Activated CD4-positive, CD25-positive, alpha-beta regulatory T cell treated with anti-CD3 and anti-CD28 coated beads, Interleukin-2, amount 50 U/mL, for 16 hours (primary cell): Measurements from ENCODE around the gene PLXNB3.
"Not testable (repeated sequence)": the region's sequence is repeated elsewhere in the genome, so short reads cannot be mapped to it uniquely, and the experiment has no call there.

Experiments used
- DNase-seq: peaks from one replicate; pipeline ENCODE4 v3.0.0-alpha.2; 2020; ENCODE audit warnings: low read depth, low spot score

Gene PLXNB3

DNA sequence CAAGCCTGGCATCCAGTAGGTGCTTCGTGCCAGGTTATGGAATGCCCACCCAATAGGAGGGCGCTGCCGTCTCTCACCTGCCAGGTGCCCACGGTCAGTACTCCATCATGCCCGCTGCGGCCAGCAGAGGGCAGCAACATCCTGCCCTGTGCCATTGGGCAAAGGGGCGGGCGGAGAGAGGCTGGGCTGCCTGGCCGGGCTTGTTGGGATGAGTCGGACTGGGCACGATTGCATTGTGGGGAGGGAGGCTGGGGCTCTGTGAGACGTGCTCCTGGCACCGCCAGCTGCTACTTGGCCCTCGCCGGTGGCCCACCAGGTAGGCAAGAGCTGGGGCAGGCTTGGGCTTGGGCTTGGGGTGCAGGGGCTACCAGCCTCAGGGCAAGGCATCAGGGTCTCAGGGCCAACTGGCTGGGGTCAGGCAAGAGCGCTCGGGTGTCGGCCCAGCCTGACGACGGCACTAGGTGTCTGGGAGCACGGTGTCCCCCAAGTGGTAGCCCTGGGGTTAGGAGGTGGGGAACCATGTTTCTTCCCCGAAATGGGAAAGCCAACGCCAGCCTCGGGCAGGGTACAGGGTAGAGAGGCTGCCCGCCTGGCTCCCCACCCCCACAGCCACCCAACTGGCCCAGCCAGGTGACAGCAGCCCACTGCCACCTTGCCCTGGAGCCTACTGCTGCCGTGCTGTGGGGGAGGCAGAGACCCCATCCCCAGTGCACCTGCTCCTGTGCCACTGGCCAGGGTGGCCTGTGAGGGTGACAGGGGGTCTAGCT is at the start of gene PLXNB3:
Gene PLXNB3, plus strand, starts transcription at position 261 of the 767 bp plus-strand sequence. CDS start 1,287 bp downstream, outside the sequence.
- DNase-seq, result peak; percentile 38

DNA sequence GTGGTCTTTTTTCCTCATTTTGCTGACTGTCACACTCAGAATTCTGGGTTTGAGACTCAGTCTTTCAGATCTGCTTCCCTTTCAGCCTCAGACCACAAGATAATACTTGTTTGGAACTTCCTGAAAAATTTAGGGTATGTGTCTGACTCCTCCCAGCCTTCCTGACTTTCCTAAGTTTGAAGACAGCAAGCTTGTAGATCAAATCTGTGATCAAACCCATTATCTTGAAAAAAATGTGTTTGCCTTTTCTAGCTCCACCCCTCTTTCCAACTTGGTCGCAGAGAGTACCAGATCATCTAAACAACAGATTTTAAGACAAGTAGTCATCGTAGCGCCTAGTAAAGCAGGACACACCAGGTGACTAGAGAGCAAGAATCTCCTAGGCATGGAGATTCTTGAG is 49.8 kb upstream of the PLXNB3 start:
- no peak for DNase-seq

DNA sequence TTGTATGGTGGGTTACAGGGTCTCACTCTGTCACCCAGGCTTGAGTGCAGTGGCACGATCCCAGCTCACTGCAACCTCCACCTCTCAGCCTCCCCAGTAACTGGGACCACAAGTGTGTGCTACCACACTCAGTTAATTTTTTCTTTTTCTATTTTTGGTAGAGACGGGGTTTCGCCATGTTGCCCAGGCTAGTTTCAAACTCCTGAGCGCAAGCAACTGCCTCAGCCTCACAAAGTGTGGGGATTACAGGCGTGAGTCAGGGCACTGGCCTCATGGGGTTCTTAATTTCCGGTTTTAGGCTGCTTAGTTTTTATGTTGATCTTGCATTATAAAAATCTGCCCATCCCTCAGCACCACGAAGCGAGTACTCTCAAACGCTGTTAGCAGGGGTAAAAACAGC is 46.6 kb upstream of the PLXNB3 start:
- no peak for DNase-seq

DNA sequence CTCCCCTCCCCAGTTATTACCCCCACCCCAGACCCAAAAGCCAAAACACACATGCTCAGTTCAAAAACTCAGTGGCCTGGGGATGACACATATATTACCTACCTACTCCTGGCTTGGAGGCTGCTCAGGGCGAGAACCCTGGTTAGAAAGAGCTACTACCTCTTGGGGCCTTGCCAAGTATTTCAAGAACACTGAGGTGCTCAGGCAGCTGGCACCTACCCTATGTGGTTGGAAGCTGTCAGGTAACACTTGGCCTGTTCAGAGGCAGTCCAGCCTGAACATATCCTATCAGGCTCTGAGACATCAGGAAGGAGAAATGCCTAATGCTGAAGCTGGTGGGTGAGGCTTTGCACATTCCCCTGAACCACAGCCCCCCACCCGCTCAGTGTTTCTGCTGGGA is 44.8 kb upstream of the PLXNB3 start:
- no peak for DNase-seq

DNA sequence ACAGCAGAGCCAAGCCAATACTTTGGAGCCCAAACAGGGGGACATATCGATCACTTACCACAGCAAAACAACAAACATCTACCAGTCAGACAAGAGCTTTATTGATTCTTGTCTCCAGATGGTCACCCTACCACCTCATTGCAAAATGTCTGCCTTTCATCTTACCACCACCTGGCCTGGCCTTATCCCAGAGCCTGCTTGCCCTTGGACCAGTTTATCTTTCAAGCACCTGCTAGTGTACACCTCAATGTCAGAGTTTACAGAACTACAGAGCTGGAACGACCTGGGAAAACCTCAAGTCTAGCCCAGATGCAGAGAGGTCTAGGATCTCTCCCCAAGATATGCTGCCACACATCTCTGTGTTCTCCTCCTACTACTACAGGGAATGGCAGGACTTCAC is 44.3 kb upstream of the PLXNB3 start:
- DNase-seq, result no peak

DNA sequence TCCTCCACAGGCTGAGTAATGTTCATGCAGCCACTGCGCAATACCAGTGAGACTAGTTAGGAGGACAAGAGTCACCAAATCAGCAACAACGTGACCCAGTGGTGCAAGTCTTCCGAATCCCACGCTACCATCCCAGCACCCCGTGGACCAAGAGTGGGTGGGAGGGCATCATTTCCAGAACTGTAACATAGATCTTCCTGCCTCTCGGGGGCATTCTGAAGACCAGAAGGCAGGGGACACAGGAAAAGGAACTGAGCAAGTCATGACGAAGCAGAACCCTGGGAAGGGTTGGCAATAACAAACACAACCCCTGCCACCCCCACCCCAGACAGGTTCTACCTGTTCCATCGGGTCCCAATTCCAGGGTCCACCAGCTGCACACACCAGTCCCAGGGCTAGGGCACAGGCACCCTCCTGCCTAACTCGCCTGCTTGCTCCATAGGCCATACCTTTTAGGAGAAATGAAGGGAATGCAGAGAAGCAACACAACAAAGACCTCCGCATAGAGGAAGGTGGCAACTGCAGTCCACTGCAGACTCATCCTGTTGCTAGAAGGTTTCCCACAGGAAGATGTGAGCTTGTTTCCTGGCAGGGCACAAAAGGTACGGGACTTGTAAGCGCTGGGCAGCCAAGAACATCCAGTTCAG is 41.2 kb upstream of the PLXNB3 start:
- no peak for DNase-seq

DNA sequence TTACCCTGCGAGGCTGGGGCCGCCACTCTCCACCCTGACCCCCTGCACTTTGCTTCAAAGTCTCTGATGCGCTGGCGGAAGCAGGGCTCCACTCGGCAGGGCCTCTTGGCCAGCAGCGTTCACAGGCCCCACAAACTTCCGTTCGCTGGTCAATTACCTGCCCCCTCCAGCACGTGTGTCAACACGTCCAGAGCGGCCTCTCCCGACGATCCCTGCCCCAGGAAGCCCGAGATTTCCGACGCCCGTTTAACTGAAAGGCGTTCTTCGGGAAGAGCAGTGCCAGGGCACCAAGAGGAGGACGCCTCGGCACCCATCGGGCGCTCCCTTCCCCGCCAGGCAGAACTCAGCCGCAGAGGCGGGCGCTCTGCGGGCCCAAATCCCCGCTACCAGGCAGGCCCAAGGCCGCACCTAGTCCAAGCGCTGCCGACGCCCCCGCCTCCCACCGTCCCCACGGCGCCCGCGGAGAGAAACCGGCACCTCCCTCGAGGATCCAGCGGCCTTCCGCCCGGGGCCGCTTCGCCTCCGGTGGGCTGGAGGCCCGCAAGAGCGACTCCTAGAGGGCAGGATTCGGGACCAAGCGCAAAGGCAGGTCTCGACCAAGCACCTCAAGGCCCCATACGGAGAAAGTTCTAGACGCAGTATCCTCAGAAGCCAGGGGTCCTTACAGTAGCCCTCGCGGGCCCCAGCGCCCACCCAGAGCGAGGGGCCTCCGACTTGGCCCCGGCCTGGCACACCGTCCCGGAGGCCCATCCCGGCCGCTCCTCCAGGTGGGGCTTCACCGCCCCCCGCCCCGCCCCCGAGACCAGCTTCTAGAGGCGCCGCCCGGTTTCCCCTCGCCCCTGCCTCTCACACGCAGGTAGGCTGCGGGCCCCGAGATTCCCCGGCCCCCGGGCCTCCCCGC is 40.4 kb upstream of the PLXNB3 start:
- DNase-seq, result peak; percentile 10

DNA sequence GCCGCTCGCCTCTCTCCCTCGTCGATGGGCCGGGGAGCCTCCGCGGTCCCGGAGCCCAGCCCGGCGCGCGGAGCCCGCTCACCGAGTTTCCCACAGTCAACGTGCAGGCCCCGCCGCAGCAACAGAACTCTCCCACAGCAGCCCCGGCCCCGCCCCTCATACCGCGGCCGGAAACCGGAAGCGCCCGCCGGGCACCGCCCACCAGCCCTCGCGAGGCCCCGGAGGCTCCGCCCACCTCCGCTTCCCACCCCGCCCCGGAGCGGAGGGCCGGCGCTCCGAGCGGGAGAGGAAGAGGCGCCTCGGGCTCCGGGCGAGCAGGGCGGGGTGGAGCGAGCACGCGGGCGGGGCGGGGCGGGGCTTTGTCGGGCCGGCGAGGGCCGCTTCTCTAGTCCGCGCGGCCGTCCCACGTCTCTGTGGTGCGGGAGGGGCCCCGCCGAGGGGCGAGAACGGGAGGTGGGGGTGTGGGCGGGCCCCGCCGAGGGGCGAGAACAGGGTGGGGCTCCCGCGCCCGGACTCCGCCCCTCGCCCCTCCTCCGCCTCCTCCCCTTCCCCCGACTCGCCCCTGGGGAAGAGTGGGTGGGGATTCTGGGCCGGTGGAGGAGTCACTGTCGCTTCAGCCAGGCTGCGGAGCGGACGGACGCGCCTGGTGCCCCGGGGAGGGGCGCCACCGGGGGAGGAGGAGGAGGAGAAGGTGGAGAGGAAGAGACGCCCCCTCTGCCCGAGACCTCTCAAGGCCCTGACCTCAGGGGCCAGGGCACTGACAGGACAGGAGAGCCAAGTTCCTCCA is 39.6 kb upstream of the PLXNB3 start, which contains the start of the genes ABCD1 and BCAP31:
Gene ABCD1, plus strand, starts transcription at position 605 of the 787 bp plus-strand sequence. CDS start 411 bp downstream, outside the sequence.
Gene BCAP31, minus strand, starts transcription at position 136 of the 787 bp plus-strand sequence. CDS start 1,143 bp downstream, outside the sequence.
- DNase-seq, result peak; percentile 70

DNA sequence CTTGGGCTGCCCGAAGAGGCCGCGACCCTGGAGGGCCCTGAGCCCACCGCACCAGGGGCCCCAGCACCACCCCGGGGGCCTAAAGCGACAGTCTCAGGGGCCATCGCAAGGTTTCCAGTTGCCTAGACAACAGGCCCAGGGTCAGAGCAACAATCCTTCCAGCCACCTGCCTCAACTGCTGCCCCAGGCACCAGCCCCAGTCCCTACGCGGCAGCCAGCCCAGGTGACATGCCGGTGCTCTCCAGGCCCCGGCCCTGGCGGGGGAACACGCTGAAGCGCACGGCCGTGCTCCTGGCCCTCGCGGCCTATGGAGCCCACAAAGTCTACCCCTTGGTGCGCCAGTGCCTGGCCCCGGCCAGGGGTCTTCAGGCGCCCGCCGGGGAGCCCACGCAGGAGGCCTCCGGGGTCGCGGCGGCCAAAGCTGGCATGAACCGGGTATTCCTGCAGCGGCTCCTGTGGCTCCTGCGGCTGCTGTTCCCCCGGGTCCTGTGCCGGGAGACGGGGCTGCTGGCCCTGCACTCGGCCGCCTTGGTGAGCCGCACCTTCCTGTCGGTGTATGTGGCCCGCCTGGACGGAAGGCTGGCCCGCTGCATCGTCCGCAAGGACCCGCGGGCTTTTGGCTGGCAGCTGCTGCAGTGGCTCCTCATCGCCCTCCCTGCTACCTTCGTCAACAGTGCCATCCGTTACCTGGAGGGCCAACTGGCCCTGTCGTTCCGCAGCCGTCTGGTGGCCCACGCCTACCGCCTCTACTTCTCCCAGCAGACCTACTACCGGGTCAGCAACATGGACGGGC is 38.8 kb upstream of the PLXNB3 start:
- no peak for DNase-seq

DNA sequence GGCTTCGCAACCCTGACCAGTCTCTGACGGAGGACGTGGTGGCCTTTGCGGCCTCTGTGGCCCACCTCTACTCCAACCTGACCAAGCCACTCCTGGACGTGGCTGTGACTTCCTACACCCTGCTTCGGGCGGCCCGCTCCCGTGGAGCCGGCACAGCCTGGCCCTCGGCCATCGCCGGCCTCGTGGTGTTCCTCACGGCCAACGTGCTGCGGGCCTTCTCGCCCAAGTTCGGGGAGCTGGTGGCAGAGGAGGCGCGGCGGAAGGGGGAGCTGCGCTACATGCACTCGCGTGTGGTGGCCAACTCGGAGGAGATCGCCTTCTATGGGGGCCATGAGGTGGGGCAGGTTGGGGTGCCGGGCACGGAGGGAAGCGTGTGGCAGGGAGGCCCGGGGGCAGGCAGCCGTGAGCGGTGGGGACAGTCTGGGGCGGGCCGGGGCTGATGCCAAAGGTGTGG is 38.2 kb upstream of the PLXNB3 start:
- no peak for DNase-seq

DNA sequence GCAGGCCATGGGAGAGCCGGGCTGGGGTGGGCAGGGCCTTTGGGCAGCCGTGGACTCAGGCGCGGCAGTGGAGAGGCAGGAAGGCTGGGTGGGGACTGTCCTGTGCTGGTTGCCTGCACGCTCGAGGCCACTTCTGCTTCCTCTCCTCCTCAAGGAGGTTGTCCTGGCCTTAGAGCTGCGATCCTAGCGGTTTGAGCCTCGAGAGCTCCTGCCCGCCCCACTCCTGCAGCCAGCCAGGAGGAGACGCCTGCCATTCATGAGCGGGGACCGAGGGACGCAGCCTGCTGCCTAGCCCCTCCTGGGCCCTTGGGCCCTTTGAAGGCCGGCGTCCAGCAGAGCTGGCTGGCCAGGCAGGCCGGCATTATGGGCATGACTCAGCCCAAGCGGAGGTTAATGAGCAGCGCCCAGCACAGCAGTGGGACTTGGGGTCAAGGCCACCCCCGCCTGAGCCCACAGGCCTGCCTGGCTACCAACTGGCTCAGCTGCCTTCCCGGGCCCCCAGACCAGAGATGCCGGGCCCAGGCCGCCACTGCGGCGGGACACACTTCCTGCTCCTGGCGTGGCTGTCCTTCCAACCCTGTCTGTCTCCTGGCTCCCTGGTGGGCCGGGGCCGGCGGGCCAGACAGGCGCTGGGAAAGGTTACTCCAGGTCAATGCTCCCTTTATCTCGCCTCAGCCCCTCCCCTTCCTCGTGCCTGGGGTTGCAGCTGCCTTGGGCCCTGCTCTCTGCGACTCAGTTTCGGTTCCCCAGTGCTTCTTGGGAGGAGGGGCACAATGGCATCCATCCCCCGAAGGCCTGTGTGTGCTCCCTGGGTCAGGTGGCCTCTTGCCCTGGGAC is 37.5 kb upstream of the PLXNB3 start:
- no peak for DNase-seq

DNA sequence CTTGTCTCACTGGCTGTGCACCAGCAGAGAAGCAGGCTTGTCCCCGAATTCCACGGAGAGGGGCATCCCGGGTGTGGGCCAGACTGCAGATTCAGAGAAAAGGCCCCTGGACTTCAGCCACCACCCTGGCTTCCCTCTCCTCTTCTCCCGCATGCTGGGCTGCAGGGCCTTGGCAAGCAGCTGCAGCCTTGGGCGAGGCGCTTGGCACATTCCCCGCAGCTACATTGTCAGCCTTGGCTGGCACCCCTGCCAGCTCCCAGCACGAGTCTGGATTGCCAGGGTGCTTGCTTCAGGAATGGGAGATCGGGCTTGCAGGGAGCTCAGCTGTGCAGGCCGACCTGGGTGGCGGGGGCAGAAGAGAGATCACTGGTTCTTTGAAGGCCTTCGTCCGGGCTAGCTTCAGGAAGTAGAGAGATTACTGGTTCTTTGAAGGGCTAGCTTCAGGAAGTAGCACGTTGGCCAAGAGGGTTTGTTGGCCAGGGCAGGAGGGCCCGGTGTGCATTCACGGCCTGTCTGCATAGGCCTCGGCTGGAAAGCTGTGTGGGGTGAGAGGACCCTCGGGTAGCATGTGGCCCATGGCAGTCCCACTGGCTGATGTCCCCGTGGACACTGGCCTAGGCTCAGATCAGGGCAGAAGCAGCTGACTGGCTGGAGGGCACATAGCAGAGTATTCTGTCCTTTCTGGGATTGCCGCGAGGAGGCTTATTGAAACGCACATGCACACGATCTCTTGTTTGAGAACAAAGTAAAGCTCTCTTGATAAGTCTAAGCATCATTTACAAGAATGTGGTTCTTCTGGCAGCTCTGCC is 36.7 kb upstream of the PLXNB3 start:
- no peak for DNase-seq

DNA sequence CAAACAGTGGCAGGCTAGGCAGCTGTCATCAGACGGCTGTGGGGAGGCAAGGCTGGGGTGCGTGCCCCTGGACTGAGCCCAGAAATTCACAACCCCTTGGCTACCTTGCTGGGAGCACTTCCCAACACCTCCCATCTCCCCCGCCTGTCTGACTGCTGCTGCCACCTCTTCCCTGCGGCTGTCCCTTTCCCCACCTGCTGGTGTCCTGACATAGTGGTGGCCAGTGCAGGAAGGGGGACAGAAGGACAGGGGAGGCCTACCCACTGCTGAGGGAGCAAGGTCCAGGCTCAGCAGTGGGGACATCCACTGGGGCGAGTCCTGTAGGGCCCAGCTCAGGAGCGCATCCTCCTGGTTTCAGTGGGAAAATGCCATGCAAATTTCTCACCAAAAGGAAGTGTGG is 36.0 kb upstream of the PLXNB3 start:
- DNase-seq, result no peak

DNA sequence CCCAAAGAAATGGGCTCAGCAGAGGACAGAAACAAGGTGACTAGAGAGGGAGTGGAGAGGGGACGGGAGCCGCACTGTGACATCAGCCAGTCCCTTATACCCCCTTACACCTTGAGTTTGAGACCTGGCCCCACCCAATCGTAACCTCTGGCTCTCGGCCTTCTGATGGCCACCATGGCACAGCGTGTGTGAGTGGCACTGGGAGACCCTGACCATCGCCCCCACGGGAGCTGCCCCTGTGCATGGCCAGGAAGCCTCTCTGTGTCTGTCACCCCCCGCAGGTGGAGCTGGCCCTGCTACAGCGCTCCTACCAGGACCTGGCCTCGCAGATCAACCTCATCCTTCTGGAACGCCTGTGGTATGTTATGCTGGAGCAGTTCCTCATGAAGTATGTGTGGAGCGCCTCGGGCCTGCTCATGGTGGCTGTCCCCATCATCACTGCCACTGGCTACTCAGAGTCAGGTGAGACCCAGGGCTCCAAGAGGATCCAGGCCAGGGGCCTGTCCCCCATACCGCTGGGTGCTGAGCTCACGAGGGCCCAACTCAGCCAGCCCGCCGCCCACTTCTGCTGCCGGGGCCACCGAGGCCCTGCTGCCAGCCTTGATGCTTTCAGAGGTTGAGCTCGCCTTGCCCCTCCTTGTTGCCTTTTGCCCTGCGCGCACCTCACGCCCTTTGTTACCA is 35.0 kb upstream of the PLXNB3 start:
- DNase-seq, result no peak

DNA sequence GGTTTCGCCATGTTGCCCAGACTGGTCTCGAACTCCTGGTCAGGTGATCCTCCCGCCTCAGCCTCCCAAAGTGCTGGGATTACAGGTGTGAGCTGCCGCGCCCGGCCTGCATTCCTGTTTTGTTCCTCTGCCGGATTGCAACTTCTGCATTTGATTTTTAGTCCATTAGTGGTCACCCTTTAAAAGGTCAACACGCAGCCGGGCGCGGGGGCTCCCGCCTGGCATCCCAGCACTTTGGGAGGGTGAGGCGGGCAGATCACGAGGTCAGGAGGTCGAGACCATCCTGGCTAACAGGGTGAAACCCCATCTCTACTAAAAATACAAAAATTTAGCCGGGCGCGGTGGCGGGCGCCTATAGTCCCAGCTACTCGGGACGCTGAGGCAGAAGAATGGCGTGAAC is 33.9 kb upstream of the PLXNB3 start:
- DNase-seq, result not testable (repeated sequence)

DNA sequence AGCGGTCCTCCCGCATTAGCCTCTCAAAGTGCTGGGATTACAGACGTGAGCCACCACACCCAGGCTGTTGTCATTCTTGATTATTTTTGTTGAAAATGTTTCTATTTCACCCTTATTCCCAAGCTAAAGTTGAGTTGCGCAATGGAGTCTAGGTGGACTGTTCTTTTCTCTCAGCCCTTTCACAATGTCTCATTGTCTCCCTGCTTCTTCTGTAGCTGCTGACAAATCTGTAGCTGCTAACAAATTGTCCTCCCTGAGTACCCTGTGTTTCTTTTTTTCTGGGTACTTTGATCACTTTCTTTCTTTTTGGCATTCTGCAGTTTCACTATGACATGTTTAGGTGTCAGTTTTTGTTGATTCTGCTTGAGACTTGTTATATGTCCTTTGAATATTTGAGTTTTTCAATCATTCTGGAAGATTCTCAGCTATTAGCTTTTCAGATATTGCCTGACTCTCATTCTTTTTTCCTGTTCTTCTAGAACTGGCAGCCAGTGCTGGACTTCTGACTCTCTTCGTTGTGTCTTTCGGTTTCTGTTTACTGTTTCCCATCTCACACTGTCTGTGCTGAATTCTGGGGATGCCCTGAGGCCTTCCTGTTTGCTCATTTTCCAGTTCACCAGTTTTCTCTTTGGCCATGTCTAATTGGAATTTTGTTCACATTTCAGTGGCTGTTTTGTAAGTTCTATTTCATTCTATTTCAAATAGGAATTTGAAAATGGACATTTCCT is 32.8 kb upstream of the PLXNB3 start:
- no peak for DNase-seq

DNA sequence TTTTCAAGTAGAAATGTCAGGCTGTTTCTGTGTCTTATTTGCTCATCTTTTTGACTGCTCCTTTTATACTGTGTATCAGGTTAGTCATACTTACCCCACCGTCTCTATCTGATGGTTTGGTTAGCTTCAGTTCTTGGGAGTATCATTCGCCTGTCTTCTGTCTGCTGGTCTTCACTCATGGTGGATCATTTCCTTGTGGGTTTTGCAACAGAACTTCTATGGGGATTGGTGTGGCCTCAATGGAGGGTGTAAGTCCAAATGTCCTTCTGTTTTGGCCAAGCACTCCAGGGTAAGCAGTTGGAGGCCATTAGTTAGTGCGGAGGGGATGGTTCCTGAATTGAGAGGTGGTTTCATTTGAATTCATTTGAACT is 32.2 kb upstream of the PLXNB3 start:
- no peak for DNase-seq
